PFSK-1 (cell line): Measurements from ENCODE around the gene CBX8.

Source experiments
- FOXP2 ChIP-seq: optimal IDR thresholded peaks from 2 replicates; pipeline ENCODE3; 2011; ENCODE audit warnings: borderline replicate concordance, control low read depth, inconsistent platforms; ENCODE audit not compliant: insufficient read depth; ENCODE audit errors: extremely low read length, extremely low read depth
- POLR2AphosphoS5 ChIP-seq: IDR thresholded peaks from 2 replicates; pipeline ENCODE4 v1.6.1; 2012; ENCODE audit warnings: low read depth, mild to moderate bottlenecking, control low read depth, low read length, moderate library complexity
- TAF1 ChIP-seq: IDR thresholded peaks from 2 replicates; pipeline ENCODE4 v1.6.1; 2012; ENCODE audit warnings: low read length, control low read depth, borderline replicate concordance; ENCODE audit not compliant: insufficient read depth
- TF ChIP-seq, protein P1 (sequence below), 2 experiments: IDR thresholded peaks; 2 replicates each; pipeline versions ENCODE4 v1.6.1 to v1.8.0; 2011 to 2012; ENCODE audit warnings: low read depth in 2 of 2, low read length in 2 of 2, control low read depth in 1 of 2, inconsistent platforms in 1 of 2, mild to moderate bottlenecking in 1 of 2, moderate library complexity in 1 of 2; ENCODE audit not compliant: insufficient read depth in 1 of 2

DNA sequence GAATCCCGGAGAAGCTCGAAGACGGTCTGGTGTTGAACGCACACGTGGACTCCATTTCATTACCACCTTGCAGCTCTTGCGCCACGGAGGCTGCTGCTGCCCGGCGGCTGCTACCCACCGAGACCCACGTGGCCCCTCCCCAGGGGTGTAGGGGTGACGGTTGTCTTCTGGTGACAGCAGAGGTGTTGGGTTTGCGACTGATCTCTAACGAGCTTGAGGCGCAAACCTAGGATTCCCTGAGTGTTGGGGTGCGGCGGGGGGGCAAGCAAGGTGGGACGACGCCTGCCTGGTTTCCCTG is 44.1 kb upstream of the CBX8 start:
- TF ChIP-seq TAF1 (no peak), POLR2AphosphoS5 (no peak), FOXP2 (no peak)
- TF ChIP-seq, protein P1, sequence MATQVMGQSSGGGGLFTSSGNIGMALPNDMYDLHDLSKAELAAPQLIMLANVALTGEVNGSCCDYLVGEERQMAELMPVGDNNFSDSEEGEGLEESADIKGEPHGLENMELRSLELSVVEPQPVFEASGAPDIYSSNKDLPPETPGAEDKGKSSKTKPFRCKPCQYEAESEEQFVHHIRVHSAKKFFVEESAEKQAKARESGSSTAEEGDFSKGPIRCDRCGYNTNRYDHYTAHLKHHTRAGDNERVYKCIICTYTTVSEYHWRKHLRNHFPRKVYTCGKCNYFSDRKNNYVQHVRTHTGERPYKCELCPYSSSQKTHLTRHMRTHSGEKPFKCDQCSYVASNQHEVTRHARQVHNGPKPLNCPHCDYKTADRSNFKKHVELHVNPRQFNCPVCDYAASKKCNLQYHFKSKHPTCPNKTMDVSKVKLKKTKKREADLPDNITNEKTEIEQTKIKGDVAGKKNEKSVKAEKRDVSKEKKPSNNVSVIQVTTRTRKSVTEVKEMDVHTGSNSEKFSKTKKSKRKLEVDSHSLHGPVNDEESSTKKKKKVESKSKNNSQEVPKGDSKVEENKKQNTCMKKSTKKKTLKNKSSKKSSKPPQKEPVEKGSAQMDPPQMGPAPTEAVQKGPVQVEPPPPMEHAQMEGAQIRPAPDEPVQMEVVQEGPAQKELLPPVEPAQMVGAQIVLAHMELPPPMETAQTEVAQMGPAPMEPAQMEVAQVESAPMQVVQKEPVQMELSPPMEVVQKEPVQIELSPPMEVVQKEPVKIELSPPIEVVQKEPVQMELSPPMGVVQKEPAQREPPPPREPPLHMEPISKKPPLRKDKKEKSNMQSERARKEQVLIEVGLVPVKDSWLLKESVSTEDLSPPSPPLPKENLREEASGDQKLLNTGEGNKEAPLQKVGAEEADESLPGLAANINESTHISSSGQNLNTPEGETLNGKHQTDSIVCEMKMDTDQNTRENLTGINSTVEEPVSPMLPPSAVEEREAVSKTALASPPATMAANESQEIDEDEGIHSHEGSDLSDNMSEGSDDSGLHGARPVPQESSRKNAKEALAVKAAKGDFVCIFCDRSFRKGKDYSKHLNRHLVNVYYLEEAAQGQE (IDR thresholded peaks at IDR 0.05; ENCODE audit: insufficient read depth in 1 of 2, low read depth in 2 of 2, low read length in 2 of 2), result no peak
